ENCODE measurements around the gene TMEM272. TPM values are rescaled to one million over a fixed set of nuclear protein-coding genes. Genes with fewer than 3 reads are reported as not detected.

Gene TMEM272
- total RNA-seq, 1 experiment from 2014 or later = 0.17 TPM

DNA sequence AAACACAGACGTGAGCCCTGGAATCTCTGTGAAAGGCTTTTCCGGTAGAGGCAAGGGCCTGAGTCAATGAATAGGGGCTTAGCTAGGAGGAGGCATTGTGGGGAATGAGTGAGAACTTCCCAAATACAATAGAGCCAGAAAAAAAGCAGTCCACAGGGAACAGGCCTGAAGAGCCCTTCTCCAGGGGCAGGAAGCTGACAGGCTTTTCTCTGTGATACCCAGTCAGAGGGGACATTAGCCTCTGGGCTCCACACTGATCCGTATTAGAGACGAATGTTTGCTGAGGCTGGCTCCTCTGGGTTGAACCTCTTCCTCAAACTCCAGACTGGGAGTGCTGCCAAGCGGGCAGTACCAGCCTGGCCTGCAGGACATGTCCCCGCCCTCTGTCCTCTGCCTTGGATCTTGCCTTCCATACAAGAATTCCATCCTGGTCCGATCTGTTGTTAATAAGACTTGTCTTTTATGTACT lies 43.3 kb downstream of the TMEM272 start:
- Histone ChIP-seq H3K9me2 (ENCODE audit: insufficient read depth) (no peaks in the 10 kb centered on the region), H3K27me3 (ENCODE audit: insufficient read depth, low read length) (no peaks in the 10 kb centered on the region), H3K9me3 (ENCODE audit: control insufficient read depth in 1 of 2, insufficient read depth in 1 of 2, low read depth in 1 of 2, low read length in 2 of 2) (no peaks in the 10 kb centered on the region), H4K20me1 (ENCODE audit: insufficient read depth) (no peaks in the 10 kb centered on the region), H3K4me2 (ENCODE audit: low read length) (peak overlapping the region; percentile 95), H3K27ac (ENCODE audit: low read depth, low read length) (no peak overlapping the region), H3K4me1 (ENCODE audit: control insufficient read depth in 1 of 2, insufficient read depth in 2 of 2, low read length in 2 of 2) (peaks cover 22 to 37% of the 10 kb centered on the region in 2 experiments), H3K4me3 (replicated peaks in 1 of 2; ENCODE audit: low read depth in 1 of 2, low read length in 2 of 2) (no peak overlapping the region; a peak in 1 of 4 replicates), H3K79me2 (ENCODE audit: insufficient read depth, low read length) (no peaks in the 10 kb centered on the region), H2AFZ (ENCODE audit: low read depth, low read length, poor library complexity, severe bottlenecking) (no peak overlapping the region), H3K36me3 (ENCODE audit: control insufficient read depth in 1 of 2, insufficient read depth in 2 of 2, low read length in 2 of 2) (no peaks in the 10 kb centered on the region), H3K9ac (ENCODE audit: low read length) (no peak overlapping the region)
- ChIA-PET POLR2A (interaction anchor here (0.8 to 2.6 kb wide), 3 partner anchors 8 to 358 kb away, joined by 3 to 9 read pairs (median 3); partner anchors contain the start of gene INTS6), RAD21 (ENCODE audit: low non-redundant PET in 1 of 2, low total read pairs in 2 of 2, uncharacterized antibody in 2 of 2, unreplicated experiment in 2 of 2) (no interaction called here), CTCF (interaction anchor here (0.7 to 1.3 kb wide), 6 partner anchors 13 to 676 kb away, joined by 3 to 9 read pairs (median 4); no protein-coding TSS in a partner anchor)
- intact Hi-C loops (cut with micrococcal nuclease) = loop anchor here (2.0 to 5.0 kb wide), 2 partner anchors 349 to 651 kb away; partner anchors contain the start of genes INTS6 and VPS36
- no peak for ATAC-seq
- BruUV-seq (replicated peaks) = no TSS peak
- DNase-seq (ENCODE audit: low read depth, low spot score) = no peak
- TF ChIP-seq MAX (IDR thresholded peaks at IDR 0.05) = no peak
- no peak for TF ChIP-seq EZH2phosphoT487 (IDR thresholded peaks at IDR 0.05; ENCODE audit: borderline replicate concordance)
- no peak for TF ChIP-seq JUND (IDR thresholded peaks at IDR 0.05)
- no peak for TF ChIP-seq REST (IDR thresholded peaks at IDR 0.05; ENCODE audit: low read depth)
- no peak for TF ChIP-seq CTCF (IDR thresholded peaks at IDR 0.05 in 2 of 3, conservative IDR thresholded peaks at IDR 0.05 in 1 of 3; ENCODE audit: borderline replicate concordance in 1 of 3, insufficient read depth in 1 of 3, low read depth in 2 of 3, low read length in 2 of 3)
